Lower lobe of right lung (tissue), 2 donors: ENCODE data around the gene TTC22. TPM values are rescaled to one million over a fixed set of nuclear protein-coding genes. Genes with fewer than 3 reads are reported as not detected.
A peak's percentile ranks its signal among the peaks of the same experiment; 100 is the strongest.

Experiments used
- ATAC-seq, 2 donors: fragments of 200-7000 bp; cut with Tn5 transposase; one replicate each; pipeline ENCODE4 v1.9.1; 2020 to 2022; ENCODE audit warnings: mild to moderate bottlenecking in 2 of 2, moderate library complexity in 2 of 2
- DNase-seq: peaks from one replicate; pipeline ENCODE4 v3.0.0-alpha.2; 2020
- H3K27ac ChIP-seq: fragments of 200-600 bp; one replicate; pipeline ENCODE4 v1.8.0; 2022
- H3K27me3 ChIP-seq: fragments of 200-600 bp; one replicate; pipeline ENCODE4 v1.8.0; 2022; ENCODE audit warnings: low read depth
- H3K36me3 ChIP-seq: fragments of 200-600 bp; one replicate; pipeline ENCODE4 v1.8.0; 2022; ENCODE audit warnings: mild to moderate bottlenecking
- H3K4me1 ChIP-seq: fragments of 200-600 bp; one replicate; pipeline ENCODE4 v1.8.0; 2022
- H3K4me3 ChIP-seq: fragments of 200-600 bp; one replicate; pipeline ENCODE4 v1.8.0; 2022; ENCODE audit warnings: mild to moderate bottlenecking
- H3K9me3 ChIP-seq: fragments of 200-600 bp; one replicate; pipeline ENCODE4 v1.8.0; 2022
- CTCF ChIP-seq: fragments of 200-600 bp; IDR thresholded peaks from one replicate; pipeline ENCODE4 v1.8.0; 2022; ENCODE audit warnings: antibody characterized with exemption, mild to moderate bottlenecking
- intact Hi-C: fragments of 100-400 bp; cut with DNase I; formaldehyde crosslinking; loops from one replicate; pipeline ENCODE4 v1.11.0; 2022
- total RNA-seq: library from RNA; stranded (reverse); fragmentation: NEBNext Ultra II Directional; extraction: Animal tissue kit (Norgen Biotek cat#: 25700); gene quantifications from one replicate; pipeline ENCODE4 v1.2.1, GENCODE V29; 2021
- donor health status: DM: no; HTN: yes; CAD: no; lungs with severe emphysema.

TTC22 gene
- total RNA-seq, 1 donor from 2014 or later = 8.4 TPM

- Histone ChIP-seq H3K36me3 (no peaks in the 10 kb centered on the region), H3K4me1 (peaks cover 11% of the 10 kb centered on the region), H3K27ac (peak within 1 kb of the TSS; percentile 59), H3K9me3 (no peaks in the 10 kb centered on the region), H3K4me3 (peak within 1 kb of the TSS; percentile 72), H3K27me3 (no peaks in the 10 kb centered on the region)
- TF ChIP-seq CTCF = no peak
- intact Hi-C loops = no loop called here
- peak; percentile 99 for ATAC-seq
- peak; percentile 98 for DNase-seq
These were observed 36.8 kb downstream of the TTC22 start, which contains the start of gene PARS2 for GRCh38 chr1:54764133-54764921. TSS of gene PARS2 (minus strand) at chr1:54764523. CDS start at chr1:54759161, 5,362 bp downstream.

- no peak for TF ChIP-seq CTCF
- Histone ChIP-seq H3K27me3 (no peaks in the 10 kb centered on the region), H3K4me3 (peak overlapping the region; percentile 72), H3K36me3 (peaks cover 1% of the 10 kb centered on the region), H3K9me3 (no peaks in the 10 kb centered on the region), H3K27ac (peak overlapping the region; percentile 57), H3K4me1 (peaks cover 11% of the 10 kb centered on the region)
- intact Hi-C loops = no loop called here
- no peak for ATAC-seq
- DNase-seq = no peak
These were observed 37.3 kb downstream of the TTC22 start for GRCh38 chr1:54763816-54764132.

GRCh38 chr1:54758678-54759348, 42.3 kb downstream of the TTC22 start:
- Histone ChIP-seq H3K27me3 (no peaks in the 10 kb centered on the region), H3K27ac (no peak overlapping the region), H3K9me3 (no peaks in the 10 kb centered on the region), H3K36me3 (peaks cover 22% of the 10 kb centered on the region), H3K4me1 (peaks cover 9% of the 10 kb centered on the region), H3K4me3 (no peak overlapping the region)
- no peak for TF ChIP-seq CTCF
- ATAC-seq (no peak), DNase-seq (no peak)
- intact Hi-C loops = no loop called here

GRCh38 chr1:54757833-54758232, 43.3 kb downstream of the TTC22 start:
- ATAC-seq (no peak), DNase-seq (no peak)
- intact Hi-C loops = no loop called here
- Histone ChIP-seq H3K27ac (no peak overlapping the region), H3K4me1 (no peaks in the 10 kb centered on the region), H3K9me3 (no peaks in the 10 kb centered on the region), H3K27me3 (no peaks in the 10 kb centered on the region), H3K4me3 (no peak overlapping the region), H3K36me3 (peaks cover 22% of the 10 kb centered on the region)
- no peak for TF ChIP-seq CTCF

GRCh38 chr1:54754486-54755285, 46.4 kb downstream of the TTC22 start:
- DNase-seq (no peak), ATAC-seq (peak; percentile 16 to 23)
- no peak overlapping the region for H3K27ac ChIP-seq
- H3K9me3 ChIP-seq = no peaks in the 10 kb centered on the region
- intact Hi-C loops = no loop called here
- H3K36me3 ChIP-seq = peaks cover 22% of the 10 kb centered on the region
- no peak overlapping the region for H3K4me3 ChIP-seq
- H3K27me3 ChIP-seq = no peaks in the 10 kb centered on the region
- H3K4me1 ChIP-seq = no peaks in the 10 kb centered on the region
- TF ChIP-seq CTCF = no peak
